Breast epithelium (tissue), 3 donors: Measurements from ENCODE around the gene AHCYL2.

Experiments
- POLR2A ChIP-seq: fragments of 450-650 bp; IDR thresholded peaks from one replicate; pipeline ENCODE4 v1.6.1; 2016; ENCODE audit warnings: antibody characterized with exemption, mild to moderate bottlenecking, moderate library complexity
- TF ChIP-seq, protein P1 (sequence below), 3 donors: fragments of 450-650 bp; IDR thresholded peaks; one replicate each; pipeline ENCODE4 v1.5.1; 2016 to 2017; ENCODE audit warnings: antibody characterized with exemption in 3 of 3, mild to moderate bottlenecking in 3 of 3, moderate library complexity in 3 of 3

GRCh38 chr7:129256221-129256620 lies 31.4 kb downstream of the AHCYL2 start:
- TF ChIP-seq, protein P1, sequence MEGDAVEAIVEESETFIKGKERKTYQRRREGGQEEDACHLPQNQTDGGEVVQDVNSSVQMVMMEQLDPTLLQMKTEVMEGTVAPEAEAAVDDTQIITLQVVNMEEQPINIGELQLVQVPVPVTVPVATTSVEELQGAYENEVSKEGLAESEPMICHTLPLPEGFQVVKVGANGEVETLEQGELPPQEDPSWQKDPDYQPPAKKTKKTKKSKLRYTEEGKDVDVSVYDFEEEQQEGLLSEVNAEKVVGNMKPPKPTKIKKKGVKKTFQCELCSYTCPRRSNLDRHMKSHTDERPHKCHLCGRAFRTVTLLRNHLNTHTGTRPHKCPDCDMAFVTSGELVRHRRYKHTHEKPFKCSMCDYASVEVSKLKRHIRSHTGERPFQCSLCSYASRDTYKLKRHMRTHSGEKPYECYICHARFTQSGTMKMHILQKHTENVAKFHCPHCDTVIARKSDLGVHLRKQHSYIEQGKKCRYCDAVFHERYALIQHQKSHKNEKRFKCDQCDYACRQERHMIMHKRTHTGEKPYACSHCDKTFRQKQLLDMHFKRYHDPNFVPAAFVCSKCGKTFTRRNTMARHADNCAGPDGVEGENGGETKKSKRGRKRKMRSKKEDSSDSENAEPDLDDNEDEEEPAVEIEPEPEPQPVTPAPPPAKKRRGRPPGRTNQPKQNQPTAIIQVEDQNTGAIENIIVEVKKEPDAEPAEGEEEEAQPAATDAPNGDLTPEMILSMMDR (IDR thresholded peaks at IDR 0.05): no peak
- TF ChIP-seq POLR2A: no peak
